Muscle layer of colon (tissue), 2 donors: ENCODE results near the gene NXNL2.
A peak's percentile ranks its signal among the peaks of the same experiment; 100 is the strongest.

Source experiments
- H3K27ac ChIP-seq: one replicate; pipeline ENCODE4 v1.7.0; 2013; ENCODE audit warnings: low read depth, mild to moderate bottlenecking, low read length, moderate library complexity
- H3K27me3 ChIP-seq, 2 donors: one replicate each; pipeline ENCODE4 v1.7.0; 2013; ENCODE audit warnings: low read length in 2 of 2, mild to moderate bottlenecking in 2 of 2; ENCODE audit not compliant: insufficient read depth in 2 of 2, control insufficient read depth in 1 of 2
- H3K36me3 ChIP-seq: one replicate; pipeline ENCODE4 v1.7.0; 2013; ENCODE audit warnings: mild to moderate bottlenecking, low read length; ENCODE audit not compliant: insufficient read depth
- H3K4me1 ChIP-seq: one replicate; pipeline ENCODE4 v1.7.0; 2013; ENCODE audit warnings: mild to moderate bottlenecking, low read length; ENCODE audit not compliant: insufficient read depth
- H3K4me3 ChIP-seq, 2 donors: one replicate each; pipeline ENCODE4 v1.7.0; 2013; ENCODE audit warnings: low read length in 2 of 2, low read depth in 1 of 2, mild to moderate bottlenecking in 1 of 2, moderate library complexity in 1 of 2
- H3K9ac ChIP-seq: one replicate; pipeline ENCODE4 v1.7.0; 2013; ENCODE audit warnings: low read length
- H3K9me3 ChIP-seq: one replicate; pipeline ENCODE4 v1.7.0; 2013; ENCODE audit warnings: mild to moderate bottlenecking, low read length
- donor health status: abdominal sarcoma.
- donor health status: Adenocarcinoma of cecum.

NXNL2 gene

GRCh38 chr9:88534456-88535225 lies at the start of gene NXNL2:
Gene NXNL2 (plus strand): TSS chr9:88535178. CDS start chr9:88535435, 257 bp downstream.
- H3K4me3 ChIP-seq = peak within 1 kb of the TSS; percentile 45 to 71
- peaks cover 0 to 10% of the 10 kb centered on the region in 2 donors for H3K27me3 ChIP-seq
- H3K4me1 ChIP-seq = peaks cover 9% of the 10 kb centered on the region
- H3K9ac ChIP-seq = no peak within 1 kb of the TSS
- no peaks in the 10 kb centered on the region for H3K36me3 ChIP-seq
- H3K9me3 ChIP-seq = no peaks in the 10 kb centered on the region
- H3K27ac ChIP-seq = peak within 1 kb of the TSS; percentile 61

DNA sequence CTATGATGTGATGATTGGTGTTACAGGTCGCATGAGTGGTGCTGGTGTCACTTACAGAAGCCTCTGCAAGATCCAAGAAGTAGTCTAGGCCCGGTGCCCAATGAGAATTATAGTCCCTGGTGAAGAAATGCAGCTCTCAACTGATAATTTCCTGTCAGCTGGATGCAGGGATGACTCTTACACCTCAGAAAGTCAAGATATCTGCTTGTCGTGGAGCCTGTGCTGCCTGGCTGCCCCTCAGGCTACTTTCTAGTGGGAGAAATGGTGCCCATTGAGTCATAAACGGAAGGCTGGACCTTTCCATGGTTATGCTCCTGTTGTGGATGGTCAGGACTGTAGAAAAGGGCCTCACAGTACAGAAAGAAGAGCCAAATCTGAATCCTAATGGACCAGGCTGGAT lies 46.8 kb upstream of the NXNL2 start:
- H3K4me1 ChIP-seq = no peaks in the 10 kb centered on the region
- no peak overlapping the region for H3K9ac ChIP-seq
- no peak overlapping the region for H3K27ac ChIP-seq
- no peak overlapping the region for H3K4me3 ChIP-seq
- no peaks in the 10 kb centered on the region for H3K9me3 ChIP-seq
- H3K36me3 ChIP-seq = no peaks in the 10 kb centered on the region
- no peaks in the 10 kb centered on the region for H3K27me3 ChIP-seq

DNA sequence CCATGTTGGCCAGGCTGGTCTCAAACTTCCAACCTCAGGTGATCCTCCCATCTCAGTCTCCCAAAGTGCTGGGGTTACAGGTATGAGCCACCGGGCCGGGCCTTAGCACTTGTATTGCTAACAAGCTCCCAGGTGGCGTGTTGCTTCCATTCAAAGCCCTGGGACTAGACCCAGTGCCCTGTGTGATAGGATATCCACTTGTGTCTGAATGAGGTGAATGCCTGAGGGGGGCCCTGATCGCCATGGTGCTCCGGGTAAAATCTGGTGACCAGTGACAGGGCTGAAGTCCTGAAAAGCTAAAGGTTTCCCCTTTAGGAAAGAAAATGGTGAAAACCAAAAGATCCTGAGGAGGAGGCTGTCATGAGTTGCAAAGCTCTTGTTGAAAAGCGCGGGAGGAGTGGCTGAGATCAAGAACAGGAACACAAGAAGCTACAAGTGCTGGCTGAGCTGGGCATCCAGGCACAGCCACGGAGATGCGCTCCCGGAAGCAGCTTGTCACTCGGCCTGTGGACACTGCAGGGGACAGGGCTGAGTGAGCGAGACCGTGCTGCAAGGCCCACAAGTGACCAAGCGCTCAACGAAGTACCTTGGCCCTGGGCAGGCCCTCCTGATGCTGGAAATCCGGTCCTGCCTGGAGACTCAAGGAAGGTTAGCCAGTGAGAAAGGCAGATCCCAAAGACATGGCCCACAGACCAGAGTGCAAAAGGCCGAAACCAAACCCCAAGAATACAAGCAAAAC lies 39.8 kb upstream of the NXNL2 start:
- H3K4me3 ChIP-seq = no peak overlapping the region
- H3K27me3 ChIP-seq = no peaks in the 10 kb centered on the region
- no peaks in the 10 kb centered on the region for H3K36me3 ChIP-seq
- no peak overlapping the region for H3K27ac ChIP-seq
- H3K9me3 ChIP-seq = no peaks in the 10 kb centered on the region
- H3K9ac ChIP-seq = no peak overlapping the region
- no peaks in the 10 kb centered on the region for H3K4me1 ChIP-seq

DNA sequence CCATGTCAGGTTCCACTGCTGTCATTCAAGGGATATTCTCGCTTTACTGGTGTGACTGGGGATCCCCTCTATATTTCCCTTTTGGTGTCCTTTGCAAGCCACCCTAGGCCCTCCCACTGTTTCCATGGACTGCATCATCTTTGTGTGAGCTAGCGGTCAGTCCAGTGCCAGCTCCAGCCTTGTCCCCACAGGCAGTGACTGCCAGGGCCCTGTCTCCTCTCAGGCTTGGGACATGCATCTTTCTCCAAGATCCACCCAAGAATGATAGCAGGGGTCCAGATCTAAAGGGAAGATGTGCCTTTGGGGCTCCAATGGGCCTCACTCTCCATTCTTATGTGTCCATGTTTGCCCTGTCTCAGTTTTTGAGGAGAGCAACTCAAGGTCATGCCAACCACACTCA lies 37.8 kb upstream of the NXNL2 start:
- H3K9me3 ChIP-seq = no peaks in the 10 kb centered on the region
- no peaks in the 10 kb centered on the region for H3K36me3 ChIP-seq
- H3K9ac ChIP-seq = no peak overlapping the region
- H3K4me1 ChIP-seq = no peaks in the 10 kb centered on the region
- H3K27ac ChIP-seq = no peak overlapping the region
- no peak overlapping the region for H3K4me3 ChIP-seq
- no peaks in the 10 kb centered on the region for H3K27me3 ChIP-seq

GRCh38 chr9:88498880-88499279 lies 36.1 kb upstream of the NXNL2 start:
- Histone ChIP-seq H3K9ac (no peak overlapping the region), H3K9me3 (no peaks in the 10 kb centered on the region), H3K27ac (no peak overlapping the region), H3K36me3 (no peaks in the 10 kb centered on the region), H3K4me1 (no peaks in the 10 kb centered on the region), H3K4me3 (no peak overlapping the region), H3K27me3 (no peaks in the 10 kb centered on the region)

DNA sequence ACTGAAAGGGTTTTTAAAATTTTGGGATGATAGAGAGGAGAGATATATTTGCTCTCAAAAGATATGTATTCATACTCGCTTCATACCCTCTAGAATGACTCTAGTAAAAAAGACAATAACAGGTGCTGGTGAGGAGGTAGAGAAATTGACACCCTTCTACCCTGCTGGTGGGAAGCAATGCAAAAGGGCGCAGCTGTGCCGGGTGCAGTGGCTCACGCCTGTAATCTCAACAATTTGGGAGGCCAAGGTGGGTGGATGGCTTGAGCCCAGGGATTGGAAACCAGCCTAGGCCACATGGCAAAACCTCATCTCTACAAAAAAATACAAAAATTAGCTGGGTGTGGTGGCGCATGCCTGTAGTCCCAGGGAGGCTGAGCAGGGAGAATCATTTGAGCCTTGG lies 33.9 kb upstream of the NXNL2 start:
- Histone ChIP-seq H3K9me3 (no peaks in the 10 kb centered on the region), H3K4me3 (no peak overlapping the region)

GRCh38 chr9:88502552-88503034 lies 32.4 kb upstream of the NXNL2 start:
- H3K4me1 ChIP-seq = no peaks in the 10 kb centered on the region
- no peaks in the 10 kb centered on the region for H3K27me3 ChIP-seq
- H3K36me3 ChIP-seq = no peaks in the 10 kb centered on the region
- no peak overlapping the region for H3K9ac ChIP-seq
- H3K27ac ChIP-seq = no peak overlapping the region
- H3K4me3 ChIP-seq = no peak overlapping the region
- no peaks in the 10 kb centered on the region for H3K9me3 ChIP-seq

More for the DNA sequence above, 33.9 kb upstream of the NXNL2 start:
- Histone ChIP-seq H3K27me3 (no peaks in the 10 kb centered on the region), H3K27ac (no peak overlapping the region), H3K9ac (no peak overlapping the region), H3K36me3 (no peaks in the 10 kb centered on the region), H3K4me1 (no peaks in the 10 kb centered on the region)

- no peak overlapping the region for H3K27ac ChIP-seq
- H3K4me3 ChIP-seq = no peak overlapping the region
- no peaks in the 10 kb centered on the region for H3K36me3 ChIP-seq
- no peak overlapping the region for H3K9ac ChIP-seq
- H3K4me1 ChIP-seq = no peaks in the 10 kb centered on the region
- H3K27me3 ChIP-seq = no peaks in the 10 kb centered on the region
- no peaks in the 10 kb centered on the region for H3K9me3 ChIP-seq
These were observed 31.7 kb upstream of the NXNL2 start for GRCh38 chr9:88503081-88503844.

GRCh38 chr9:88503845-88504764 lies 30.9 kb upstream of the NXNL2 start:
- Histone ChIP-seq H3K36me3 (no peaks in the 10 kb centered on the region), H3K9me3 (no peaks in the 10 kb centered on the region), H3K9ac (no peak overlapping the region), H3K4me1 (no peaks in the 10 kb centered on the region), H3K4me3 (no peak overlapping the region), H3K27me3 (no peaks in the 10 kb centered on the region), H3K27ac (no peak overlapping the region)

GRCh38 chr9:88508326-88508725 lies 26.7 kb upstream of the NXNL2 start:
- H3K27me3 ChIP-seq = no peaks in the 10 kb centered on the region
- H3K9me3 ChIP-seq = no peaks in the 10 kb centered on the region
- H3K36me3 ChIP-seq = no peaks in the 10 kb centered on the region
- H3K4me1 ChIP-seq = no peaks in the 10 kb centered on the region
- no peak overlapping the region for H3K9ac ChIP-seq
- no peak overlapping the region for H3K4me3 ChIP-seq
- no peak overlapping the region for H3K27ac ChIP-seq
